SKM-1 treated with dmso at 0.1 percent for 144 hours (cell line): ENCODE results near the gene ATP5MC2.
A peak's percentile ranks its signal among the peaks of the same experiment; 100 is the strongest.
"Not testable (repeated sequence)": the region's sequence is repeated elsewhere in the genome, so short reads cannot be mapped to it uniquely, and the experiment has no call there.

ENCODE experiments used
- DNase-seq: peaks from one replicate; lab custom pipeline; 2025; ENCODE audit not compliant: unreplicated experiment; lab: John Stamatoyannopoulos, UW

Gene ATP5MC2

GRCh38 chr12:53675701-53676607 lies at the start of gene ATP5MC2:
Gene ATP5MC2, minus strand, starts transcription at chr12:53676083. Its CDS starts 3,469 bp downstream, at chr12:53672614.
- DNase-seq = peak; percentile 89

GRCh38 chr12:53722450-53723041 lies 46.7 kb upstream of the ATP5MC2 start:
- no peak for DNase-seq

GRCh38 chr12:53720946-53721345 lies 45.1 kb upstream of the ATP5MC2 start:
- no peak for DNase-seq

- DNase-seq = no peak
Measured at GRCh38 chr12:53719649-53720048, 43.8 kb upstream of the ATP5MC2 start.

GRCh38 chr12:53718567-53718966 lies 42.7 kb upstream of the ATP5MC2 start:
- not testable (repeated sequence) for DNase-seq

- DNase-seq = no peak
Measured at GRCh38 chr12:53717319-53717718, 41.4 kb upstream of the ATP5MC2 start.

- no peak for DNase-seq
Measured at GRCh38 chr12:53714004-53714403, 38.1 kb upstream of the ATP5MC2 start.

- DNase-seq = no peak
Measured at GRCh38 chr12:53713516-53713915, 37.6 kb upstream of the ATP5MC2 start.

GRCh38 chr12:53712059-53712643 lies 36.3 kb upstream of the ATP5MC2 start:
- DNase-seq = no peak

- DNase-seq = no peak
Measured at GRCh38 chr12:53710091-53710490, 34.2 kb upstream of the ATP5MC2 start.

- no peak for DNase-seq
Measured at GRCh38 chr12:53709671-53710070, 33.8 kb upstream of the ATP5MC2 start.

GRCh38 chr12:53706080-53706479 lies 30.2 kb upstream of the ATP5MC2 start:
- DNase-seq = no peak

GRCh38 chr12:53703756-53704155 lies 27.9 kb upstream of the ATP5MC2 start:
- DNase-seq = no peak

- no peak for DNase-seq
Measured at GRCh38 chr12:53701518-53702264, 25.8 kb upstream of the ATP5MC2 start.

- no peak for DNase-seq
Measured at GRCh38 chr12:53700567-53700966, 24.7 kb upstream of the ATP5MC2 start.

- DNase-seq = no peak
Measured at GRCh38 chr12:53699678-53700025, 23.8 kb upstream of the ATP5MC2 start.

- no peak for DNase-seq
Measured at GRCh38 chr12:53698948-53699677, 23.2 kb upstream of the ATP5MC2 start.

- no peak for DNase-seq
Measured at GRCh38 chr12:53696655-53697331, 20.9 kb upstream of the ATP5MC2 start.

GRCh38 chr12:53696285-53696654 lies 20.4 kb upstream of the ATP5MC2 start:
- DNase-seq = no peak
